NAMALWA (cell line): Measurements from ENCODE around the gene AAMP.

Experiments
- DNase-seq: peaks from one replicate; pipeline ENCODE4 v3.0.0-alpha.2; 2015; ENCODE audit warnings: low spot score

AAMP gene

GRCh38 chr2:218223046-218223445 is 46.9 kb downstream of the AAMP start:
- DNase-seq = no peak

- DNase-seq = no peak
These were observed 48.9 kb downstream of the AAMP start for GRCh38 chr2:218221000-218221399.

- DNase-seq = no peak
These were observed 50.0 kb downstream of the AAMP start for GRCh38 chr2:218219934-218220333.

- DNase-seq = peak; percentile 87
These were observed 51.4 kb downstream of the AAMP start for GRCh38 chr2:218218268-218219185.

GRCh38 chr2:218217360-218218267 is 52.3 kb downstream of the AAMP start:
- peak; percentile 66 for DNase-seq

- DNase-seq = peak; percentile 95
These were observed 53.1 kb downstream of the AAMP start, which contains the start of gene ARPC2 for GRCh38 chr2:218216674-218217359. TSS of gene ARPC2 (plus strand) at chr2:218217189. CDS start at chr2:218217471, 282 bp downstream.

GRCh38 chr2:218216336-218216673 is 53.6 kb downstream of the AAMP start:
- DNase-seq = no peak
